ENCODE results near the gene ICAM1. TPM values are rescaled to one million over a fixed set of nuclear protein-coding genes. Genes with fewer than 3 reads are reported as not detected.

Gene ICAM1
- total and polyA plus RNA-seq, 2 of the 13 experiments (the other 11 are each of a cell fraction or from before 2014, with no cell fraction given): 37.9 to 98.4 TPM

- TF ChIP-seq, protein P1, sequence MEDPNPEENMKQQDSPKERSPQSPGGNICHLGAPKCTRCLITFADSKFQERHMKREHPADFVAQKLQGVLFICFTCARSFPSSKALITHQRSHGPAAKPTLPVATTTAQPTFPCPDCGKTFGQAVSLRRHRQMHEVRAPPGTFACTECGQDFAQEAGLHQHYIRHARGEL (CRISPR knock-in tag; IDR thresholded peaks at IDR 0.05): no peak
- no peak for TF ChIP-seq ZFAT (CRISPR knock-in tag; conservative IDR thresholded peaks at IDR 0.05)
- peak; percentile 88 for TF ChIP-seq KDM5B (CRISPR knock-in tag; IDR thresholded peaks at IDR 0.05; ENCODE audit: borderline replicate concordance)
- TF ChIP-seq PHF20 (CRISPR knock-in tag; IDR thresholded peaks at IDR 0.05): peak; percentile 53; the same call in 1 of the 2 replicates
- TF ChIP-seq CEBPB (IDR thresholded peaks at IDR 0.05; ENCODE audit: borderline replicate concordance, low read depth, low read length): no peak; the same call in 1 of the 2 replicates
- no peak for TF ChIP-seq SMC3 (IDR thresholded peaks at IDR 0.05; ENCODE audit: low read length)
- TF ChIP-seq PREB (CRISPR knock-in tag; IDR thresholded peaks at IDR 0.05): no peak
- no peak for TF ChIP-seq HNRNPL (IDR thresholded peaks at IDR 0.05; ENCODE audit: low read depth, low read length)
- TF ChIP-seq PHF8 (CRISPR knock-in tag; IDR thresholded peaks at IDR 0.05): peak; percentile 55
- no peak for TF ChIP-seq PHF5A (CRISPR knock-in tag; IDR thresholded peaks at IDR 0.05; ENCODE audit: low read depth, unreplicated experiment)
- TF ChIP-seq CBFB (CRISPR knock-in tag; IDR thresholded peaks at IDR 0.05): 0 out of 2 replicates have a peak, but pooled peaks have one; percentile 12
- peak; percentile 44; the same call in 1 of the 2 replicates for TF ChIP-seq YEATS4 (CRISPR knock-in tag; IDR thresholded peaks at IDR 0.05; ENCODE audit: borderline replicate concordance)
- TF ChIP-seq ZNF768 (CRISPR knock-in tag; IDR thresholded peaks at IDR 0.05): peak; percentile 29; the same call in 1 of the 2 replicates
- TF ChIP-seq, protein P2, sequence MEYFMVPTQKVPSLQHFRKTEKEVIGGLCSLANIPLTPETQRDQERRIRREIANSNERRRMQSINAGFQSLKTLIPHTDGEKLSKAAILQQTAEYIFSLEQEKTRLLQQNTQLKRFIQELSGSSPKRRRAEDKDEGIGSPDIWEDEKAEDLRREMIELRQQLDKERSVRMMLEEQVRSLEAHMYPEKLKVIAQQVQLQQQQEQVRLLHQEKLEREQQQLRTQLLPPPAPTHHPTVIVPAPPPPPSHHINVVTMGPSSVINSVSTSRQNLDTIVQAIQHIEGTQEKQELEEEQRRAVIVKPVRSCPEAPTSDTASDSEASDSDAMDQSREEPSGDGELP (IDR thresholded peaks at IDR 0.05; ENCODE audit: borderline replicate concordance, low read depth): peak; percentile 6; the same call in 1 of the 2 replicates
- TF ChIP-seq HOXA3 (CRISPR knock-in tag; IDR thresholded peaks at IDR 0.05): peak; percentile 70
- TF ChIP-seq, protein P3, sequence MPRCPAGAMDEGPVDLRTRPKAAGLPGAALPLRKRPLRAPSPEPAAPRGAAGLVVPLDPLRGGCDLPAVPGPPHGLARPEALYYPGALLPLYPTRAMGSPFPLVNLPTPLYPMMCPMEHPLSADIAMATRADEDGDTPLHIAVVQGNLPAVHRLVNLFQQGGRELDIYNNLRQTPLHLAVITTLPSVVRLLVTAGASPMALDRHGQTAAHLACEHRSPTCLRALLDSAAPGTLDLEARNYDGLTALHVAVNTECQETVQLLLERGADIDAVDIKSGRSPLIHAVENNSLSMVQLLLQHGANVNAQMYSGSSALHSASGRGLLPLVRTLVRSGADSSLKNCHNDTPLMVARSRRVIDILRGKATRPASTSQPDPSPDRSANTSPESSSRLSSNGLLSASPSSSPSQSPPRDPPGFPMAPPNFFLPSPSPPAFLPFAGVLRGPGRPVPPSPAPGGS (CRISPR knock-in tag; IDR thresholded peaks at IDR 0.05): no peak
- 0 out of 2 replicates have a peak, but pooled peaks have one; percentile 61 for TF ChIP-seq KLF9 (CRISPR knock-in tag; IDR thresholded peaks at IDR 0.05; ENCODE audit: low read depth)
- no peak for TF ChIP-seq ZNF615 (CRISPR knock-in tag; IDR thresholded peaks at IDR 0.05; ENCODE audit: borderline replicate concordance)
- TF ChIP-seq ZNF350 (CRISPR knock-in tag; IDR thresholded peaks at IDR 0.05; ENCODE audit: borderline replicate concordance, low read depth): no peak; the same call in none of the 2 replicates
- no peak for TF ChIP-seq EHMT2 (IDR thresholded peaks at IDR 0.05; ENCODE audit: borderline replicate concordance, low read depth, low read length)
- peak; percentile 82 for TF ChIP-seq ZNF772 (CRISPR knock-in tag; IDR thresholded peaks at IDR 0.05)
- TF ChIP-seq ZNF644 (CRISPR knock-in tag; IDR thresholded peaks at IDR 0.05; ENCODE audit: low read depth): no peak
- 0 out of 2 replicates have a peak, but pooled peaks have one; percentile 16 for TF ChIP-seq KMT2A (CRISPR knock-in tag; IDR thresholded peaks at IDR 0.05)
- no peak for TF ChIP-seq SP140L (CRISPR knock-in tag; IDR thresholded peaks at IDR 0.05; ENCODE audit: borderline replicate concordance)
- TF ChIP-seq, protein P4, sequence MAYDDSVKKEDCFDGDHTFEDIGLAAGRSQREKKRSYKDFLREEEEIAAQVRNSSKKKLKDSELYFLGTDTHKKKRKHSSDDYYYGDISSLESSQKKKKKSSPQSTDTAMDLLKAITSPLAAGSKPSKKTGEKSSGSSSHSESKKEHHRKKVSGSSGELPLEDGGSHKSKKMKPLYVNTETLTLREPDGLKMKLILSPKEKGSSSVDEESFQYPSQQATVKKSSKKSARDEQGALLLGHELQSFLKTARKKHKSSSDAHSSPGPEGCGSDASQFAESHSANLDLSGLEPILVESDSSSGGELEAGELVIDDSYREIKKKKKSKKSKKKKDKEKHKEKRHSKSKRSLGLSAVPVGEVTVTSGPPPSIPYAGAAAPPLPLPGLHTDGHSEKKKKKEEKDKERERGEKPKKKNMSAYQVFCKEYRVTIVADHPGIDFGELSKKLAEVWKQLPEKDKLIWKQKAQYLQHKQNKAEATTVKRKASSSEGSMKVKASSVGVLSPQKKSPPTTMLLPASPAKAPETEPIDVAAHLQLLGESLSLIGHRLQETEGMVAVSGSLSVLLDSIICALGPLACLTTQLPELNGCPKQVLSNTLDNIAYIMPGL (CRISPR knock-in tag; IDR thresholded peaks at IDR 0.05; ENCODE audit: borderline replicate concordance in 1 of 2, low read depth in 1 of 2): peak; percentile 16 to 25; a peak in 3 of 4 replicates
Measured at GRCh38 chr19:10334588-10335351, 63.9 kb downstream of the ICAM1 start (continued).

Data from HepG2 (cell line).